SKM-1 (cell line): ENCODE results near the gene ATAD3B.
"Not testable (repeated sequence)": the region's sequence is repeated elsewhere in the genome, so short reads cannot be mapped to it uniquely, and the experiment has no call there.

Experiments used
- DNase-seq: peaks from one replicate; lab custom pipeline; 2025; ENCODE audit not compliant: unreplicated experiment; lab: John Stamatoyannopoulos, UW

ATAD3B gene

GRCh38 chr1:1477206-1477605 lies 5.6 kb downstream of the ATAD3B start:
- no peak for DNase-seq

GRCh38 chr1:1479547-1480487 lies 8.3 kb downstream of the ATAD3B start:
- no peak for DNase-seq

- not testable (repeated sequence) for DNase-seq
Measured at GRCh38 chr1:1480488-1480867, 8.9 kb downstream of the ATAD3B start.

GRCh38 chr1:1481811-1482210 lies 10.2 kb downstream of the ATAD3B start:
- not testable (repeated sequence) for DNase-seq

GRCh38 chr1:1482856-1483255 lies 11.3 kb downstream of the ATAD3B start:
- DNase-seq: no peak

- DNase-seq: no peak
Measured at GRCh38 chr1:1483714-1484113, 12.1 kb downstream of the ATAD3B start.

GRCh38 chr1:1484976-1485750 lies 13.6 kb downstream of the ATAD3B start:
- not testable (repeated sequence) for DNase-seq

- not testable (repeated sequence) for DNase-seq
Measured at GRCh38 chr1:1485755-1486317, 14.3 kb downstream of the ATAD3B start.

- no peak for DNase-seq
Measured at GRCh38 chr1:1487701-1488100, 16.1 kb downstream of the ATAD3B start.

- DNase-seq: no peak
Measured at GRCh38 chr1:1489231-1489630, 17.7 kb downstream of the ATAD3B start.

GRCh38 chr1:1489861-1490260 lies 18.3 kb downstream of the ATAD3B start:
- DNase-seq: no peak

- DNase-seq: no peak
Measured at GRCh38 chr1:1490633-1491230, 19.2 kb downstream of the ATAD3B start.

GRCh38 chr1:1491601-1492000 lies 20.0 kb downstream of the ATAD3B start:
- DNase-seq: no peak

- not testable (repeated sequence) for DNase-seq
Measured at GRCh38 chr1:1494311-1494710, 22.7 kb downstream of the ATAD3B start.

- DNase-seq: not testable (repeated sequence)
Measured at GRCh38 chr1:1495461-1495975, 24.0 kb downstream of the ATAD3B start.

GRCh38 chr1:1504777-1505365 lies 33.3 kb downstream of the ATAD3B start:
- peak; percentile 16 for DNase-seq

- DNase-seq: not testable (repeated sequence)
Measured at GRCh38 chr1:1505366-1505798, 33.8 kb downstream of the ATAD3B start.

GRCh38 chr1:1505801-1506200 lies 34.2 kb downstream of the ATAD3B start:
- not testable (repeated sequence) for DNase-seq

GRCh38 chr1:1507305-1507704 lies 35.7 kb downstream of the ATAD3B start:
- no peak for DNase-seq

- DNase-seq: not testable (repeated sequence)
Measured at GRCh38 chr1:1508775-1509464, 37.4 kb downstream of the ATAD3B start.
